DMS53 treated with DMSO at 0.1 percent for 48 hours (cell line): ENCODE results near the gene ST6GAL1.
A peak's percentile ranks its signal among the peaks of the same experiment; 100 is the strongest.

Source experiments
- DNase-seq: peaks from one replicate; lab custom pipeline; 2025; ENCODE audit not compliant: unreplicated experiment; lab: John Stamatoyannopoulos, UW

The ST6GAL1 gene

GRCh38 chr3:186915806-186916796 lies 14.2 kb upstream of the ST6GAL1 start:
- DNase-seq: no peak

GRCh38 chr3:186917512-186918312 lies 12.6 kb upstream of the ST6GAL1 start:
- no peak for DNase-seq

GRCh38 chr3:186920301-186920700 lies 10.0 kb upstream of the ST6GAL1 start:
- DNase-seq: no peak

GRCh38 chr3:186920796-186921195 lies 9.5 kb upstream of the ST6GAL1 start:
- DNase-seq: no peak

- DNase-seq: no peak
These were observed 8.7 kb upstream of the ST6GAL1 start for GRCh38 chr3:186921578-186921977.

GRCh38 chr3:186922224-186922623 lies 8.1 kb upstream of the ST6GAL1 start:
- DNase-seq: no peak

- no peak for DNase-seq
These were observed 7.5 kb upstream of the ST6GAL1 start for GRCh38 chr3:186922790-186923189.

- no peak for DNase-seq
These were observed 7.1 kb upstream of the ST6GAL1 start for GRCh38 chr3:186923241-186923640.

GRCh38 chr3:186925826-186926225 lies 4.5 kb upstream of the ST6GAL1 start:
- DNase-seq: no peak

GRCh38 chr3:186929186-186929585 lies 1.1 kb upstream of the ST6GAL1 start:
- no peak for DNase-seq

GRCh38 chr3:186929685-186930084 lies 641 bp upstream of the ST6GAL1 start:
- no peak for DNase-seq

GRCh38 chr3:186930641-186931531 lies 560 bp downstream of the ST6GAL1 start:
- DNase-seq: peak; percentile 20

GRCh38 chr3:186931532-186932280 lies 1.4 kb downstream of the ST6GAL1 start:
- DNase-seq: peak; percentile 21

- no peak for DNase-seq
These were observed 2.2 kb downstream of the ST6GAL1 start for GRCh38 chr3:186932281-186933181.

- DNase-seq: no peak
These were observed 3.5 kb downstream of the ST6GAL1 start for GRCh38 chr3:186933816-186934215.

- no peak for DNase-seq
These were observed 4.8 kb downstream of the ST6GAL1 start for GRCh38 chr3:186935133-186935532.

GRCh38 chr3:186937017-186937875 lies 6.9 kb downstream of the ST6GAL1 start:
- no peak for DNase-seq

GRCh38 chr3:186938716-186939115 lies 8.4 kb downstream of the ST6GAL1 start:
- DNase-seq: no peak
